ENCODE results near the gene ADNP.

ADNP gene

GRCh38 chr20:50932016-50932485 is 814 bp upstream of the ADNP start:
- DNase-seq: no peak

- no peak for DNase-seq
Measured at GRCh38 chr20:50930976-50931305, 296 bp downstream of the ADNP start.

DNA sequence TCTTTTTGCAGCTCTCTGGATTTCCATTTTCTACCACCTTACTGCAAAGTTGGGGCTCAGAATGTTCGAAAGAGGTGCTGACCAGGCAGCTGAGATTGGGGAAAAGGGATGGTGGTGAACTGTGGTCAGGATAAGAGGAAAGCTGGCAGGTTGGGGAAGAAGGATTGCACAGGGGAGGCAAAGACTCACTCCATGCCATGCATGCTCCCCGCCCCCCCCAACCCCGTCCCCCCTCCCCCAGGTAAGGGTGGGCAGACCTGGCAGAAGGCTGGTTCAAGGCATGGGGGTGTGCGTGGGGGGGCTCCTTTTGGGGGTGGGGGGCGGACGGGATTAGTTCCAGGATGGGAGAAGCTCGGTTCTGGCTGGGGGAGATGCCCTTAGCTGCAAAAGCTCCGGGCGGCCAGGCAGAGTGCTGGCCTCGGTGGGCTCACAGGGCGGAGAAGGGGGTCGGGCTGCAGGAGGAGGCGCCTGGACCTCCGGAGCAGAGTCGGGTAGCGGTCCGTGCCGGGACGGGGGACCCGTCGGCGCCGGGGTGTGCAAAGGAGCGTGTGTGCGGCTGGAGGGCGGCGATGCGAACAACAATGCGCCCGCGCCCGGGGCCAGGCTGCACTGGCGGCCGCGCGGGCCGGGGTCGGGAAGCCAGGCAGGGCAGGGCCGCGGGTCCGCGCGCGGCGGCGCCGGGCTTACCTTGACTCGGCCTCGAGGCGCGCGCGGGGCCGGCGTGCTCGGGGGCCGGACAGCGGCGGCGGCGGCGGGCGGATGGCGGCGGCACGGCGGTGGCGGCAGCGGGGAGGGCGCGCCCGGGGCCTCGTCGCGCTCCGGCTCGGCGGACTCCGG is 880 bp downstream of the ADNP start:
- DNase-seq: no peak

DNA sequence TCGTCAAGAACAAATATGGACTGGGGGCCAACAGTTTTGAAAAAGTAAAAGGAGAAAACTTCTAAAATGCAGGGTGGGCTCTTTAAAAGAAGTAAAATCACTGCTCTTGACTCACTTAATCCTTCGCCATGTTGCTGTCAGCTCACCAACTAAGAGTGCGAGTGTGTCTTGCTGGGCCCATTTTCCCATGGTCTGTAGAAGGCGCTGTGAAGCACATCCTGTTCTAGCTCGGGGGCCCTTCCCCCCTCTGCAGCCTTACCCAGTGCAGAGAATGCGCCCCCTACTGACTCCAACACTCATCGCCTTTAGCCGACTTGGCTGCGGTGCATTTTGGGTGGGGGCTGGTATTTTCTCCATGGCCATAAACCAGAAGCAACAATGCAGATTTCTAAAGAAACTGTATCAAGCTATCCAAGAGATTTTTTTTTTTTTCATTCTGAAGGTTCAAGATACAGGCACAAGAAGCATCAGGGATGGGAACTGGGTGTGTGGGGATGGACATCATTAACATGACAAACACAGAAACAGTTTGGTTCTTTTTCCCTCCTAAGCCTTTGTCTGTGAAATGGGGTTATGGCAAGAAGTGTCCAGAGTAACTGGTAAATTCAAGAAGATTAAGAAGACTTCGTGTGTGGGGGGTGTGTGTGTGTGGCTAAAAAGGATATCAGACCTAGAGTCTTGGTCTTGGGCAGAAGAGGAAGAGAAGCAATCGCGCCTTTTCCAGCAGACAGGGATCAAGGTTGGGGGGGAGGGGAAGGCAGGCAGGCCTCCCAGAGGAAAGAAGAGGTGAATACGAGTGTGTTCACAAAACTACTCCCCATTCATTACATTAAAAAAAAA is 1.7 kb downstream of the ADNP start:
- peak; percentile 89 to 97 for DNase-seq

DNA sequence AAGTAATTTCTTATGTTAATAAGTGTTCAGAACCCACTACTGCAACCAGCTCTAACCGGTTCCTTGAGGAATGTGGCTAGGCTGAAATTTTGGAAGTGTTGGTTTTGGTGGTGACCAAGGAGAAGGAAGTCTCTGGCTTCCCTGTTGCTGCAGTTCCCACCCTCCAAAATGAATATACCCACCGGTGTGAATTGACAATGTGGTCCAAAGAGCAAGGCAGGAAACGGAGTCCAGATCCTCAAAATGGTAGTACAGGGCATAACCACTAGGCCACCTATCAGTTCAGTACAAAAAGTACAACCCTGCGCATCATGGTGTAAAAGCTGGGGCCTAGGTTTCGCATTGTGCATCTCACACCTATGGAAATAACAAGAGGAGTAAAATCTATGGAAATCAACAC is 2.8 kb downstream of the ADNP start:
- DNase-seq: no peak

GRCh38 chr20:50926530-50926929 is 4.7 kb downstream of the ADNP start:
- DNase-seq: peak in 1 of 2 donors; percentile 20

GRCh38 chr20:50924261-50924920 is 6.8 kb downstream of the ADNP start:
- peak in 1 of 2 donors; percentile 31 for DNase-seq

GRCh38 chr20:50921803-50922501 is 9.3 kb downstream of the ADNP start:
- no peak for DNase-seq

DNA sequence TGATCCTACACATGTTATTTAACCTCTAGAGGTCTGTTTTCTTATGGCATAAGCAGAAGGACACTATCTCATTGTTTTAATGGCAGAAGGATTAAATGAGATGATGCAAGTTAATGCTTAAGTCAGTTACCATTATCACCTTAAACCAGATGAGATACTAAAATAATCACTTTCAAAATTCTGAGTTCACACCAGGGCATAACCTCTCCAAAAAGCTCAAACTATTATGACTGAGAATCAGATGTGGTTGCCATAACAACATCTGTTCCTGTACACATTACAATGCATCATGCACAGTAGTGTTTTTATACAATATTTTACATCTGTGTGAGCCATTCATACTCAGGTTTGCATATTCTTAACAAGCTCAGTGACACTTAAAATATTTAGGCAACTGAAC is 10.2 kb downstream of the ADNP start:
- DNase-seq: no peak

- DNase-seq: no peak
Measured at GRCh38 chr20:50919567-50919966, 11.7 kb downstream of the ADNP start.

DNA sequence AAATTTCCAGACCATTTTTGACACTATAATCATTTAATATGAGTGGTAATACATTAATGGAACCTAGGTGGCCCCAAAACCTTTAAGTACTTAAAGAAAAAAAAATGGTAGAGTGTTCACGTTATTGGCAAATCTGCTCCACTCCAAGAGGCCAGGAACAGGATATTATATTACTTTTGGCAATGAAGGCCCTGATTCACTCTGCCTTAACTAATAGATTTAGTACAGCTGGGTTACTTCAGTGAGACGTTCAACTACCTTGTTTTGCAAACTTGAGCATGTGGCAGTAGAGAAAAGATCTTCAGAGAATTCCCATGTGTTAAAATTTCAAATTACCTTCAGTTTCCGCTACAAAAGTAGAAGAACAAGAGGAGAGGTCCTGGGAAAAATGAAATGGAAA is 12.8 kb downstream of the ADNP start:
- DNase-seq: no peak

GRCh38 chr20:50916934-50917333 is 14.3 kb downstream of the ADNP start:
- no peak for DNase-seq

- DNase-seq: no peak
Measured at GRCh38 chr20:50916257-50916656, 15.0 kb downstream of the ADNP start.

DNA sequence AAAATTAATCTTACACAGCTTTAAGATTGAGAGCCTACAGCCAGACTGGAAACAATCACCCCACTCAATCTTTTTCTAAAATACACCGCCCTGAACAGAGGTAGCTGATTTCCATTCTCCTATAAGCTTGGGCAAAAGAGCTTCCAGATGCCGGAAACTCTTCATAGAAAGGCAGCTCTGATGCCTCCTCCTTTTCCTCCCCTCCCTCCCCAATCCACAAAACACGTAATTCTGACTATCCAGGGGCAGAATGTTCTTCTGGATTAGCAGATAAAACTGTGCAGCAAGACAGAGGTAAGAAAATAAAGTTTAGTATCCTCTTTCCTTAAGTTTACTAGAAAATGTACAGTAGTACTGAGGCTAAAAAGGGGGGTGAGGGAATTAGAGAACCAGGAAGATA is 15.8 kb downstream of the ADNP start:
- no peak for DNase-seq

DNA sequence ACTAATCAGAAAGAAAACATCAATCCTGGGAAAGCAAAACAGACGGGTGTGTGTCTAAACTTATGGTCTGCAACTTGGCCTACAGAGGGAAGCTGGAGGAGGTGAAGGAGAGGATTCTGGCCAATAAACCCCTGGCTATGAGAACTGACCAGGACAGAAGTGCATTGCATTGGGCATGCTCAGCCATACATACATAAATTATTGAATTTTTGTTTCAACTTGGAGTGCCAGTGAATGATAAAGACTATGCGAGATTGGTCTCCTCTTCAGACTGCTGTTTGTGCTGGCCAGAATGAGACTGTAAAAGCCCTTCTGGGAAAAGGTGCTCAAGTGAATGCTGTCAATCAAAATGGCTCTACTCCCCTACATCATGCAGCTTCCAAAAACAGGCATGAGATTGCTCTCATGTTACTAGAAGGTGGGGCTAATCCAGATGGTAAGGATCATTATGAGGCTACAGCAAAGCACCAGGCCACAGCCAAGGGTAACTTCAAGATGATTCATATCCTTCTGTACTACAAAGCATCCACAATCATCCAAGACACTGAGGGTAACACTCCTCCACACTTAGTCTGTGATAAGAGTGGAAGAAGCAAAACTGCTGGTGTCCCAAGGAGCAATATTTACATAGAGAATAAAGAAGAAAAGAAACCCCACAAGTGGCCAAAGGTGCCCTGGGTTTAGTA is 17.4 kb downstream of the ADNP start:
- DNase-seq: no peak

- DNase-seq: no peak
Measured at GRCh38 chr20:50911716-50912115, 19.5 kb downstream of the ADNP start.

GRCh38 chr20:50911030-50911429 is 20.2 kb downstream of the ADNP start:
- no peak for DNase-seq

- no peak for DNase-seq
Measured at GRCh38 chr20:50909413-50909812, 21.8 kb downstream of the ADNP start.

GRCh38 chr20:50904067-50904570 is 27.1 kb downstream of the ADNP start:
- no peak for DNase-seq

- DNase-seq: no peak
Measured at GRCh38 chr20:50903353-50904051, 27.7 kb downstream of the ADNP start.

DNA sequence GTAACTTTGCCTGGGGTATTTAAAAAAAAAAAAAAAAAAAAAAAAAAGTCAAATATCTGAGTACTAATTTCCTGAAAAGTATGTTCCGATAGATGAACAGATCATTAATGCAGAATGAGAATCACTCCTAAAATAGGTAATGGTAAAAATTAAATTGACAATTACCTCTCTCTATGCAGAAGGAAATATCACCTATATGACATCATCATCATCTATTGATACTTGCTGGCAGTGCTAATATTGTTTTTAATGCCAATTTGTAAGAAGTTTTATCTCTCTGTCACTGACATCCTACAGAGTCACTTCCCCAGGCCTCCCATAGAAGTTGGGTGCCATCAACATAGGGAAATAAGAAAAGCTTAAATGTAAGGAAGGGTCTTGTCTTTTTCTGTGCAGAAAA is 29.9 kb downstream of the ADNP start:
- DNase-seq: no peak
